ENCODE results near the gene HS1BP3.

Gene HS1BP3

GRCh38 chr2:20645761-20646160 lies 5.1 kb downstream of the HS1BP3 start:
- no peak for DNase-seq (ENCODE audit: low read depth in 3 of 3)

GRCh38 chr2:20645301-20645701 lies 5.6 kb downstream of the HS1BP3 start:
- DNase-seq (ENCODE audit: low read depth in 3 of 3), result no peak

GRCh38 chr2:20643826-20644225 lies 7.1 kb downstream of the HS1BP3 start:
- no peak for DNase-seq (ENCODE audit: low read depth in 3 of 3)

GRCh38 chr2:20643060-20643459 lies 7.8 kb downstream of the HS1BP3 start:
- no peak for DNase-seq (ENCODE audit: low read depth in 3 of 3)

- DNase-seq (ENCODE audit: low read depth in 3 of 3), result peak; percentile 53 to 59 (median 55)
Observed at GRCh38 chr2:20642055-20642971, 8.6 kb downstream of the HS1BP3 start.

GRCh38 chr2:20641123-20641985 lies 9.5 kb downstream of the HS1BP3 start:
- DNase-seq (ENCODE audit: low read depth in 3 of 3), result no peak

DNA sequence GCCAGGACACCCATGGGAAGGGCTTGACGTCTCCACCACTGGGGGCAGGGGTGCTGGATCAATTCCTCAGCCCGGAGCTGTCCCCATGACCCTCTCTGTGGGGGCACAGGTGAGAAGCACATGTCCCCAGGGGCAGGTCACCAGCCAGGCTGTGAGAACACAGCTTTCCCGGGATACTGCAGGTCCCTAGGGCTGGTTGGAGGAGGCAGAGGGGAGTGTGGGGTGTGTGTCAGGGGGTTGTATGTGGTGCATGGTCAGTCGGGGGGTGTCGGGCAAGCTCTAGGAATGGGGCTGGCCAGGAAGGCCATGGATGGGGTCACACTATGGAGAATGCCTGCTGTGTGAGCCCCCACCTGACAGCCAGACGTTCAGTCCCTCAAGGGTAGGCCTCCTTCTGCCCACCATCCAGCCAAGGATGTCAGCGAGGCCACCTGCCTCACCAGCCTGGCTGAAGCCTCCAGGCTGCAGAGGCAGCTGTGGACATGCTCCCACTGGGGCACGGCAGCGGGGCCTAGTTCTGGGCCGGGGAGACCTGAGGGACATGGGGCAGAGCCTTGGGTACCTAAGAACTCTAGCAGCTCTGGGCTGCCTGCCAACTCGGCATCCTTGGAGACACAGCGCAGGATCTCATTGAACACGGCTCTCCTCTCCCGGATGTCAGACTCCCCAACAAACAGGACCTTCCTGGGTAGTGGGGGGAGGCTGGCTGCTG lies 10.3 kb downstream of the HS1BP3 start:
- DNase-seq (ENCODE audit: low read depth in 3 of 3), result no peak

DNA sequence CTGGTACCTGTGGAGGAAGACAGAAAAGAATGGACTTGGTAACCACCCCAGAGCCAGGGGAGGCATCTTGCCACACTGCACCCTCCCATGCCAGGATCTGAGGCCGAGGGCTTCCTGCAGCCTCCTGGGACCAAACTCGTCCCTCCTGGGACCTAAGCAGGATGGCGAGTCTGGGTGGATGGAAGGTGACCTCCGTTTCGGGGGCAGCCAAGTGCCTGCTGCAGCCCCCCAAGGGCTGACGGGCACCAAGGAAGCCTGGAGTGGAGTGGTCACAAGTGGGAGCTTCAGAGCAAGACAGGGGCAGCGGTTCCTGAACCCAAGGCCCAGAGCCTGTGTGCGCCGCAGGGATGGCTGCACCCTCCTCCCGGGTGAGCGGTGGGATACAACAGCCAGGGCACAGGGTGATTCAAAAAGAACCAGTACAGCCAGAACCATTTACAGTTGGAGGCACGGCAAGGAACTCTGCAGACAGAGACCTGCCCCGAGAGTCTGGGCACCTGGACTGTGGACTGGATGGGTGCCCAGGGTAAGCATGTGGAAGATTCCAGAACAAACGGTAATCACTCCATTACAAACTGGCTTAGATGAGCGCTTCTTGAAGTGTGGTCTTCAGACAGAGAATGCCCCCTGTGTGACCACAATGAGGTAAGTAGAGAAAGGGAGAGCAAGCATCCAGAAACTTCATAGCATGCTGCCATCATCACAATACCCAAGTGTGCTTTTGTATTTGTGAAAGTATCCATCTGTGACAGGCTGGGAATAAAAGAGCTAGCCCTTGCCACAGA lies 12.1 kb downstream of the HS1BP3 start:
- DNase-seq (ENCODE audit: low read depth in 3 of 3), result no peak

DNA sequence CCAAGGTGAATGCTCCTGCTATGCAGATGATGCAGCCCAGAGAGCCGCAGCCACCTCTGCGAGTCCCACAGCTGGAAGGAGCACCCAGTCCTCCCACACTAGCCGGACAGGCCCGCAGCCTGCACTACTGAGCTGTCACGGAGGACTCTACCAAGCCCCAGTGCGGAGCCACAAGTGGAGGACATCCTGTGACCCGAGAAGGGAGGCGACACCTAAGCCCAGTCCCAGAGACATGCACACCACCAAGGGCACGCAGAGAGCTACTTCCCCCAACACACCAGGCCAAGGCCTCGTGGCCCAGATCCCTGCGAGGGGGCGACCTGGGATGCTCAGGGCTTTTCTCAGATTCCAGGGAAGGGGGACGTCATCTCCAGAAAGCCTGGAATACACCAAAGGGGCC lies 12.9 kb downstream of the HS1BP3 start:
- DNase-seq (ENCODE audit: low read depth in 3 of 3), result no peak

DNA sequence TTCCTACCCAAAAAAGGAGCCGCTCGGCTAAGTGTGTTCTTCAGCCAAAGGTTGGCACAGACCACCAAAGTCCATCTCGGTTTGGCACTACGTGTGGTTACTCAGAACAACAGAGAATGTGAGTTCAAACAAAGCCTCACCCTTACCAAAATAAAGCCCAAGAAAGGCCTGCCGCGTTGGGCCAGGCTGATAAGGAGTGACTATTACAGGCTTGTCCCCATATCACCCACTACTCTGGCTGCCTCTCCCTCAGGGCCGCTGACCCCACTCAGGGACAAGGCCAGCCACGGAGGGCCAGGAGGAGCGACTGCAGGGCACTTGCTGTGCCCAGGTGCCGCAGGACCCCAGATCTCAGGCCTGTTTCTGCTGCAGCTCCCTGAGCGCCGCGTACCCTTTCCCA lies 13.8 kb downstream of the HS1BP3 start:
- no peak for DNase-seq (ENCODE audit: low read depth in 3 of 3)

DNA sequence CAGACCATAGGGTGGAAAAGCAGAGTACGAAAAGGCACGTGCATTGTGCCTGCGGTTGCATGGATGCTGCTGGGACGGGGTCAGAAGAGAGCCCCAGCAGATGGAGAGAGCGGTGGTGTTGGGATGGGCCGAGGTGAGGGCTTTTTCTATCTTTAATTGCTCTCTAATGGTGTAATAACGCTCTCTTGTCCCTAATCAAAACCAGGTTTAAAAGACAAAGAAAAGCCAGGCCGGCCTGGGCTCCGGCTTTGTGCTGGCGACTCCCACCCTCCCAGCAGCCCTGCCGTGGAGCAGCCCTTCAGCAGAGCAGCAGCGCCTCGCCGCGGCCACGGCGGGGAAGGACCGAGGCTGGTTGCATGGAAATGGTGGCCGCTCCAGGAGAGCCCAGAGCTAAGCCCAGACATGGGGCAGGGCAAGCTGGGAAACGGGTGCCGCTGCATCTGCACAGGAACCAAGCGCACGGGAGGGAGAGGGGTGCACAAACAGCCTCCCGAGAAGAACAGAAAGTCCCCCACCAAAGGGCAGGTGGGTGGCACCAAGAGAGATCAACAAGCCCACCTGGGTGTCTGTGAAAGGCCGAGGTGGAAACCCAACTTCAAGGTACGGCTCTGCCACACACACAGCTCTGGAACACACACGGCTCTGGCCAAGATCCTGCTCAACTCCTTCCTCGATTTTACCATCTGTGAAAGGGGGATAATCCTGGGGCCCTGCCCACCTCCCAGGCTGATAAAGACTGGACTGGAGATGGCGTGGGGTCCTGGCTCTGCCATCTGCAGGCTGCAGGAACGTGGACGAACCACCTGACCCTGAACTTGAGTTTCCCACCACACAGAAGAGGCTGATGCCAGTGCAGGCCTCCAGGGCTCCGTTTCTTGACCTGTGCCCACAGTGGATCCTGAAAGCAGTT lies 15.0 kb downstream of the HS1BP3 start:
- peak in 2 of 3 donors; percentile 30 to 38 for DNase-seq (ENCODE audit: low read depth in 3 of 3)

- DNase-seq (ENCODE audit: low read depth in 3 of 3), result no peak
Observed at GRCh38 chr2:20635113-20635510, 15.8 kb downstream of the HS1BP3 start.

DNA sequence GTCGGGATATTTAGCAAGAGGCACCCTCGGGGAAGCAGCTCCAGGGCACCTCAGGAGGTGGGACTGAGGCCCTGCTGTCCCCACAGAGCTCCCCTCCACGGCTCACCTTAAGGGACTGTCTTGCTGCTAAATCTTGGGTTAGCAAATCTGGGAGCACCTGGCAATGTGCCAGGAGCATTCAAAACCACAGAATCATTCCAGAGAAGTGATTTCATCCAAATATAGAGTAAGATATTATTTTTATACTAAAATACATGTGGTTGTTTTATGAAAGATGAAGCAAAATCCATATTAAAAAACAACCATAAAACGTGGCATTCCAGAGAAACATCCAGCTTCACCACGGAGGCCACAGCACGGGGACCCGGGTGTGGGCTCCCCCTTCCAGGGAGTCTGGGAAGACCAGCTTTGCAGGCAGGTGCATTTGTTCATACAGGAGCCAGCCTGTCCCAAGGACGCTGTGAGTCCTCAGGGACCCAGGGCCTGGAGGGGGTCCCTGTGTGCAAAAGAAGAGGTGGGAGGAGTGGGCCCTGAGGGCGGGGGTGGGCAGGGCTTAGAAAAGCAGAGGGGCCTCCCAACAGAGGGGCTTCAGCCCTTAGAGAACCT lies 16.3 kb downstream of the HS1BP3 start:
- no peak for DNase-seq (ENCODE audit: low read depth in 3 of 3)

DNA sequence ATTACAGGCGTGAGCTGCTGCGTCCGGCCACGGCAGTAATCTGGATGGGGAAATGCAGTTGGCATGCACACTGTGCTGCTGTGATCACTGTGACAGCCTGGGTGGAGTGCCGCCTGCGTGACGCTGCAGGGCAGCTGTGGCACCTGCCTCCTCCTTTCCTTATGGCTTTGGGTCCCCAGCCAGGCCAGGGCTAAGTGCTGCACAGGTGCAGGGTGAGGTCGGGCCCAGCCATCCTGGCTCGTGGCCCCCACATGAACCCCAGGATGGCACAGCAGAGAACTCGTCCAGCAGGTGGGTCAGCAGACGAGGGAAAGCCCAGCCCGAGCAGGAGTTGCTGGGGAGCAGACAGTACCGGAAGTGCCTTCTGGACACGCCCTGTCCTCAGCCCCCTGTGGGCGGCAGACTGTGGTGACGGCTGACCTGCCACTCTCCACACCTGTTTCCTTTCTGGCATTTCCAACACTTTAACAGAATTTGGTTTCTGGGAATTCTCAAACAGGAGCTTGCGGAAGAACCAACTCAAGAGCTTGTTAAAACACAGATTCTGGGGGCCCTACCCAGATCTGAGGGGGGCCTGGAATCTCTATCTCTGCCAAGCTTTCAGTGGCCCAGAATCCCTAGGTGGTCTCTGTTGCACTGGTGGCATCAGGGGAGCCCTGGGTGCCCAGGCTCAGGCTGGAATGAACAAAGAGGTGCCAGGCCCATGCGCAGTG lies 16.9 kb downstream of the HS1BP3 start:
- DNase-seq (ENCODE audit: low read depth in 3 of 3), result no peak

- DNase-seq (ENCODE audit: low read depth in 3 of 3), result no peak
Observed at GRCh38 chr2:20633001-20633400, 17.9 kb downstream of the HS1BP3 start.

DNA sequence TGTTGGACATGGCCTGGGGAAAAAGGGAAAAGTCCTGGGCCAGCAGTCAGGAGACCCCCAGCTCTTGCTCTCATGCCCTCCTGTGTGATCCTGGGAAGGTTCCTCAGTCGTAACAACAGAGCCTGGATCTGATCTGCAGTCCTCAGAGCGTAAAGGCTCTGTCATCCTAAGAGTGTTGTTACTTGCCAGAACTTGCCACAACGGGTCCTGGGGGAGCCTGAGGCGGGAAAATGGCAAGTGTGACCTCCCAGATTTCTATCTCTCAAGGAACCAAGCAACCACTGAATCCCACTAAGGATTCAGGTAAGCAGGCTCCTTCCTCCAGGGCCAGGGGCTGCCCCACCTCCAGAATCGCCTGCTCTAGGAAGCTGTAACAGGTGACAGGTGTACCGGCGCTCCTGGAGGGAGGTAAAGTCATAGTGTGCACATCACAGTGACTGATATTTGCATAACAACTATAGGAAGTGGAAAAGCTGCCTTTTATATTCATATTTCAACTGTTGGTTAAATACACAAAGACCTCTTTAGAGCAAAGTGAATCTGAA lies 18.4 kb downstream of the HS1BP3 start:
- DNase-seq (ENCODE audit: low read depth in 3 of 3), result no peak

- DNase-seq (ENCODE audit: low read depth in 3 of 3), result no peak
Observed at GRCh38 chr2:20631617-20632307, 19.1 kb downstream of the HS1BP3 start.

DNA sequence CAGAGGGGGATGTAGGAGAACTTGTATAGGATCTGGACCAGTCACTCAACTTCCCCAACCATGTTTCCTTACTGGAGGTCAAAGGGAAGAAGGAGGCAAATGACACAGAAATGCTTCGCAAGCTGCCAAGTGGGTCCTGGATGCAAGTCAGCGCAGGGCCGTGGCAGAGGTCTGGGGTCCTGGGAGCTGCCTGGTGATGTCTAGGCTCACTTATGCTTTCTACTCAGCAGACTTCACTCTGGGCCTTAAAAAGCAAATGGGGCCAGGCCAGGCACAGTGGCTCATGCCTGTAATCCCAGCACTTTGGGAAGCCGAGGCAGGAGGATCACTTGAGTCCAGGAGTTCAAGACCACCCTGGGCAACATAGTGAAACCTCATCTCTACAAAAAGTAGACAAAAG lies 19.9 kb downstream of the HS1BP3 start:
- DNase-seq (ENCODE audit: low read depth in 3 of 3), result no peak

All from stimulated activated CD4-positive, alpha-beta T cell treated with anti-CD3 and anti-CD28 coated beads, TNF-alpha, amount 100 ng/mL, for 48 hours (primary cell).